ENCODE measurements around the gene USF1.
"Not testable (repeated sequence)": the region's sequence is repeated elsewhere in the genome, so short reads cannot be mapped to it uniquely, and the experiment has no call there.

USF1 gene

DNA sequence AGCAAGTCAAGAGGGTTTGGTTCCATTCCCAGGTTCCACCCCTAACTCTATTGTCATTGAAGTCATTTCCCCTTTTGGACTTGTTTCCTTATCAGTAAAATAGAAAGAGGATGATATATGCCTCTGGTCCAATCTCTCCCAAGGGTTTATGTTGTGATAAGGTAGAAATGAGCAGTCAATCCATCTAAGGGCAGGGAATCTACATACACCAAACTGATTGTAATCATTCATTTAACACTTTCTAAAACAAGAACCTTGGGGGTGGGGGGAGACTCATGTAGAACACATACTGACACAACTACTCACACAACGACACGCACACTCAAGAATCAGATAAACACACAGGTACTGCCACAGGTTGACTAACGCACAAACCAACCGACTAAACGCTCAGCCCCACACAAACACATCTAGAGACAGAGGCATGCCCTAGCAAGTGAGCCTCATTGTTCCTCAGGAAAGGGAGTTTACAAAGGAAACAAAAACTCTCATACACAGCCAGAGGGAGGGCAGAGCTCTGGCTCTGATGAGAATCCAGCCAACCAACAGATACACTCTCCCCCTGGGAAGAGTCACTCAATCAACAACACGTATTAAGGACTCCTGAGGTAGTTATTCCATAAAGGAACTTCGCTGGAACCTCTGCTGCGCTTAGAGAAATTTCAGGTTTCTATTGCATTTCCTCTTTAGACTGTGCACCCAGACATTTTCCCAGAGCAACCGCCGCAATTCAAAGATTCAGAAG lies 25.9 kb downstream of the USF1 start:
- no peak for DNase-seq
- Histone ChIP-seq H3K9me3 (ENCODE audit: control insufficient read depth, low read length) (no peaks in the 10 kb centered on the region), H3K4me3 (ENCODE audit: insufficient read depth, low read depth, low read length, poor library complexity, severe bottlenecking) (peak overlapping the region; percentile 69), H3K27ac (ENCODE audit: insufficient read depth, low read length, poor library complexity, severe bottlenecking) (peak overlapping the region; percentile 62), H3K27me3 (replicated peaks; ENCODE audit: control insufficient read depth, insufficient read depth, low read length, poor library complexity, severe bottlenecking) (no peaks in the 10 kb centered on the region), H3K4me1 (ENCODE audit: control insufficient read depth, insufficient read depth, low read length, poor library complexity, severe bottlenecking) (peaks cover 18% of the 10 kb centered on the region), H3K36me3 (ENCODE audit: control insufficient read depth, insufficient read depth, low read length) (no peaks in the 10 kb centered on the region)

GRCh38 chr1:161019111-161019660 lies 26.6 kb downstream of the USF1 start:
- not testable (repeated sequence) for H3K4me3 ChIP-seq (ENCODE audit: insufficient read depth, low read depth, low read length, poor library complexity, severe bottlenecking); H3K27me3 ChIP-seq (replicated peaks; ENCODE audit: control insufficient read depth, insufficient read depth, low read length, poor library complexity, severe bottlenecking); H3K9me3 ChIP-seq (ENCODE audit: control insufficient read depth, low read length); H3K27ac ChIP-seq (ENCODE audit: insufficient read depth, low read length, poor library complexity, severe bottlenecking); DNase-seq; H3K36me3 ChIP-seq (ENCODE audit: control insufficient read depth, insufficient read depth, low read length)
- peaks cover 19% of the 10 kb centered on the region for H3K4me1 ChIP-seq (ENCODE audit: control insufficient read depth, insufficient read depth, low read length, poor library complexity, severe bottlenecking)

GRCh38 chr1:161018631-161018930 lies 27.2 kb downstream of the USF1 start:
- no peaks in the 10 kb centered on the region for H3K36me3 ChIP-seq (ENCODE audit: control insufficient read depth, insufficient read depth, low read length)
- H3K4me1 ChIP-seq (ENCODE audit: control insufficient read depth, insufficient read depth, low read length, poor library complexity, severe bottlenecking), result peaks cover 25% of the 10 kb centered on the region
- H3K27me3 ChIP-seq (replicated peaks; ENCODE audit: control insufficient read depth, insufficient read depth, low read length, poor library complexity, severe bottlenecking), result no peaks in the 10 kb centered on the region
- no peak overlapping the region for H3K4me3 ChIP-seq (ENCODE audit: insufficient read depth, low read depth, low read length, poor library complexity, severe bottlenecking)
- DNase-seq, result no peak
- no peak overlapping the region for H3K27ac ChIP-seq (ENCODE audit: insufficient read depth, low read length, poor library complexity, severe bottlenecking)
- H3K9me3 ChIP-seq (ENCODE audit: control insufficient read depth, low read length), result no peaks in the 10 kb centered on the region

DNA sequence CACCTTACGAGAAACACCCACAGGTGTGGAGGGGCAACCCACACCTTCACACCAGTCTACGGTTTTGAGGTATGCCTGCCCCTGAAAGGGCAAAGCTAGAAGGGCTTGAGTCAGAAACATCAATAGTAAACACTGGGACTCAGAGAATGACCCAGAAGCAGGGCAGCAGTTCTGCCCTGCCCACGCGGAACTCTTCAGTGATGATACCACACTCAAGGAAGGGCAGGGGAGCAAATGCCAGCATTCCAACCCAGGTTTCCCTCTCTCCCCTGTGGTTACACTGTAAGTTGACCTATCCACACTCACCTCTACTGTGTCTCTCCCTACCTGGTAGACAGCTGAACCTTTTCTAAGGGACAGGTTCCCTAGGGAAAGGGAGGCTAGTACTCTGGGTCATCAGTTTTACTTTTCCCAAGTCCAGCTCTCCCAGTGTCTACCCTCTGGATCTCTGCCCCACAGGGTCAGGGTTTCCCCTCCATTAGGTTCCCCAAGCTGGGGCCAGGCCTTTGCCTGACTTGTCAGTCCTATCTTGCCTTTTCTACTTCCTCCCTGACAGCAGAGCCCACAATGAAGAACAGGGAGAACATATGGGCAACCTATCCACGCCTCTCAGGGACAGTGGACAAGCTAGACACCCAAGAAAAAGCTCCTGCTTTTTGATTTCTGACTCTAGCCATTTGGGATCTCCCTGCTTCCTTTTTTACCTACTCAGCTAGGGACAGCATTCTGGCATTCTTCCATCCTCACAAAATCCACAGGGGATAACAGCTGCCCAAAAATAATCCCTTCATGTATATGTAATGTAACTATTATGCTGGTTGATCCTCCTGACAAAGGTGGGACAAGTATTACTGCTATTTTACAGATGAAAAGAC lies 27.8 kb downstream of the USF1 start:
- Histone ChIP-seq H3K27ac (ENCODE audit: insufficient read depth, low read length, poor library complexity, severe bottlenecking) (no peak overlapping the region), H3K4me1 (ENCODE audit: control insufficient read depth, insufficient read depth, low read length, poor library complexity, severe bottlenecking) (peaks cover 31% of the 10 kb centered on the region), H3K4me3 (ENCODE audit: insufficient read depth, low read depth, low read length, poor library complexity, severe bottlenecking) (no peak overlapping the region)

DNA sequence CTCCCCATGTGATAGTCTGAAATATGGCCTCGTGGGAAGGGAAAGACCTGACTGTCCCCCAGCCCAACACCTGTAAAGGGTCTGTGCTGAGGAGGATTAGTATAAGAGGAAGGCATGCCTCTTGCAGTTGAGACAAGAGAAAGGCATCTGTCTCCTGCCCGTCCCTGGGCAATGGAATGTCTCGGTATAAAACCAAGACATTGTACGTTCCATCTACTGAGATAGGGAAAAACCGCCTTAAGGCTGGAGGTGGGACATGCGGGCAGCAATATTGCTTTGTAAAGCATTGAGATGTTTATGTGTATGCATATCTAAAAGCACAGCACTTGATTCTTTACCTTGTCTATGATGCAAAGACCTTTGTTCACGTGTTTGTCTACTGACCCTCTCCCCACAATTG lies 28.6 kb downstream of the USF1 start:
- H3K9me3 ChIP-seq (ENCODE audit: control insufficient read depth, low read length); H3K36me3 ChIP-seq (ENCODE audit: control insufficient read depth, insufficient read depth, low read length); H3K4me3 ChIP-seq (ENCODE audit: insufficient read depth, low read depth, low read length, poor library complexity, severe bottlenecking); H3K27ac ChIP-seq (ENCODE audit: insufficient read depth, low read length, poor library complexity, severe bottlenecking); H3K27me3 ChIP-seq (replicated peaks; ENCODE audit: control insufficient read depth, insufficient read depth, low read length, poor library complexity, severe bottlenecking); DNase-seq: not testable (repeated sequence)
- H3K4me1 ChIP-seq (ENCODE audit: control insufficient read depth, insufficient read depth, low read length, poor library complexity, severe bottlenecking), result peaks cover 36% of the 10 kb centered on the region

More for the DNA sequence above, 27.8 kb downstream of the USF1 start:
- no peaks in the 10 kb centered on the region for H3K27me3 ChIP-seq (replicated peaks; ENCODE audit: control insufficient read depth, insufficient read depth, low read length, poor library complexity, severe bottlenecking)
- DNase-seq, result no peak
- H3K36me3 ChIP-seq (ENCODE audit: control insufficient read depth, insufficient read depth, low read length), result no peaks in the 10 kb centered on the region
- no peaks in the 10 kb centered on the region for H3K9me3 ChIP-seq (ENCODE audit: control insufficient read depth, low read length)

GRCh38 chr1:161016683-161017082 lies 29.1 kb downstream of the USF1 start:
- not testable (repeated sequence) for H3K27ac ChIP-seq (ENCODE audit: insufficient read depth, low read length, poor library complexity, severe bottlenecking); H3K9me3 ChIP-seq (ENCODE audit: control insufficient read depth, low read length); H3K4me3 ChIP-seq (ENCODE audit: insufficient read depth, low read depth, low read length, poor library complexity, severe bottlenecking); H3K36me3 ChIP-seq (ENCODE audit: control insufficient read depth, insufficient read depth, low read length); H3K27me3 ChIP-seq (replicated peaks; ENCODE audit: control insufficient read depth, insufficient read depth, low read length, poor library complexity, severe bottlenecking); DNase-seq
- peaks cover 38% of the 10 kb centered on the region for H3K4me1 ChIP-seq (ENCODE audit: control insufficient read depth, insufficient read depth, low read length, poor library complexity, severe bottlenecking)

DNA sequence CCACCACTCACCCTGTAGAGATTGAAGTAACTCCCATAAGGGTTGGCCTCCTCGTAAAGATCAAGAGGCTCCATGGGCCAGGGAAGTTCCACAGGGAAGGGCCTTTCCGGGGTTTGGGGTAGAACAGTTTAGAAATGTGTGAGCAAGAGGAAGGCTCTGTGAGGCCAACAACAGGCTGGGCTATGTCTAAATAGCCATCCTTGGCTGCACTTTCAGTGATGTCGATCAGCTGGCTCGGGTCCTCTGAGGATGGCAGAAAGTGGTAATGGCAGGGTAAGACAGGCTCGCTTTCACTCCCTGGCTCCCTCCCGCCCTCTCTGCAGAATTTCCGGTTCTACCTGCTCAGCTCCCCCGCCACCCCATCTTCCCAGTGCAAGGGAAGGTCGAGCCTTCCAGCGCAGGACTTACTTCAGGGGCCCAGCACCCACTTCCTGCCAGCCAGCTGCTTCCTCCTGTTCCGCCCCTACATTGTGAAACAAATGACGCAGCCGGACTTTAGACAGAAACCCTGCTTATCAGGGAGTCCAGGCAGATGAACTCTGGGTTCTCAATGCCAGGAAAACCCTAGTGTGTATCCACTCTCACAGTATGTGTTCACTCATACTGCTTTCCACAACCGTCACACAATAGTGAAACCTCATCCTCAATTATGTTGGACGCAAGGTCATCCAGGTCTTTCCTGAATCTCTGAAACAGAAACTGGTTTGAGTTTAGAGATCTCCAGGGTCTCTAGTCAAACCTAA lies 32.1 kb downstream of the USF1 start:
- peak overlapping the region; percentile 54 for H3K27ac ChIP-seq (ENCODE audit: insufficient read depth, low read length, poor library complexity, severe bottlenecking)
- DNase-seq, result peak; percentile 27 to 47 (median 36)
- peaks cover 21% of the 10 kb centered on the region for H3K4me1 ChIP-seq (ENCODE audit: control insufficient read depth, insufficient read depth, low read length, poor library complexity, severe bottlenecking)
- no peaks in the 10 kb centered on the region for H3K27me3 ChIP-seq (replicated peaks; ENCODE audit: control insufficient read depth, insufficient read depth, low read length, poor library complexity, severe bottlenecking)
- no peaks in the 10 kb centered on the region for H3K36me3 ChIP-seq (ENCODE audit: control insufficient read depth, insufficient read depth, low read length)
- peak overlapping the region; percentile 24 for H3K4me3 ChIP-seq (ENCODE audit: insufficient read depth, low read depth, low read length, poor library complexity, severe bottlenecking)
- no peaks in the 10 kb centered on the region for H3K9me3 ChIP-seq (ENCODE audit: control insufficient read depth, low read length)

DNA sequence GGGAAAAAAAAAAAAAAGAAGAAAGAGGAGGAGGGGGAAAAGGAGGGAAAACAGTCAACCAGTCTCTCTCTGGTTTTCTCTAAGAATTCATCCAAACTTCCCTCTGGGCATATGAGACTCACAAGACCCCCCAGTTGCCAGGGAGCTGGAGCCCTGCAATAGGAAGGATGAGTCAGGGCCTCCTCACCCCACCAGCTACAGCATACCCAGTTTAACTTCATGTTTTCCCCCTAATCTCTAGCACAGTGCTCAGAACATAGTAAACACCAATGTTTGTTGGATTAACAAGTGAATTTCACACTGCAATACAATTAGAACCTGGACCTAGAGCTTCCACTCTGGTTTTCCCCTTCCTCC lies 32.7 kb downstream of the USF1 start:
- H3K27ac ChIP-seq (ENCODE audit: insufficient read depth, low read length, poor library complexity, severe bottlenecking), result peak overlapping the region; percentile 54
- H3K36me3 ChIP-seq (ENCODE audit: control insufficient read depth, insufficient read depth, low read length), result no peaks in the 10 kb centered on the region
- H3K4me3 ChIP-seq (ENCODE audit: insufficient read depth, low read depth, low read length, poor library complexity, severe bottlenecking), result peak overlapping the region; percentile 24
- peaks cover 21% of the 10 kb centered on the region for H3K4me1 ChIP-seq (ENCODE audit: control insufficient read depth, insufficient read depth, low read length, poor library complexity, severe bottlenecking)
- H3K9me3 ChIP-seq (ENCODE audit: control insufficient read depth, low read length), result no peaks in the 10 kb centered on the region
- DNase-seq, result no peak
- no peaks in the 10 kb centered on the region for H3K27me3 ChIP-seq (replicated peaks; ENCODE audit: control insufficient read depth, insufficient read depth, low read length, poor library complexity, severe bottlenecking)

GRCh38 chr1:161012420-161012819 lies 33.4 kb downstream of the USF1 start:
- Histone ChIP-seq H3K36me3 (ENCODE audit: control insufficient read depth, insufficient read depth, low read length) (no peaks in the 10 kb centered on the region), H3K4me1 (ENCODE audit: control insufficient read depth, insufficient read depth, low read length, poor library complexity, severe bottlenecking) (peaks cover 21% of the 10 kb centered on the region), H3K9me3 (ENCODE audit: control insufficient read depth, low read length) (no peaks in the 10 kb centered on the region), H3K27ac (ENCODE audit: insufficient read depth, low read length, poor library complexity, severe bottlenecking) (no peak overlapping the region), H3K4me3 (ENCODE audit: insufficient read depth, low read depth, low read length, poor library complexity, severe bottlenecking) (no peak overlapping the region), H3K27me3 (replicated peaks; ENCODE audit: control insufficient read depth, insufficient read depth, low read length, poor library complexity, severe bottlenecking) (no peaks in the 10 kb centered on the region)
- no peak for DNase-seq
